Measurements from ENCODE around the gene FITM1. TPM values are rescaled to one million over a fixed set of nuclear protein-coding genes. Genes with fewer than 3 reads are reported as not detected.

FITM1 gene
- total and polyA plus RNA-seq, 4 experiments from 2014 or later = 0.69 to 4.2 (median 2.0) TPM

DNA sequence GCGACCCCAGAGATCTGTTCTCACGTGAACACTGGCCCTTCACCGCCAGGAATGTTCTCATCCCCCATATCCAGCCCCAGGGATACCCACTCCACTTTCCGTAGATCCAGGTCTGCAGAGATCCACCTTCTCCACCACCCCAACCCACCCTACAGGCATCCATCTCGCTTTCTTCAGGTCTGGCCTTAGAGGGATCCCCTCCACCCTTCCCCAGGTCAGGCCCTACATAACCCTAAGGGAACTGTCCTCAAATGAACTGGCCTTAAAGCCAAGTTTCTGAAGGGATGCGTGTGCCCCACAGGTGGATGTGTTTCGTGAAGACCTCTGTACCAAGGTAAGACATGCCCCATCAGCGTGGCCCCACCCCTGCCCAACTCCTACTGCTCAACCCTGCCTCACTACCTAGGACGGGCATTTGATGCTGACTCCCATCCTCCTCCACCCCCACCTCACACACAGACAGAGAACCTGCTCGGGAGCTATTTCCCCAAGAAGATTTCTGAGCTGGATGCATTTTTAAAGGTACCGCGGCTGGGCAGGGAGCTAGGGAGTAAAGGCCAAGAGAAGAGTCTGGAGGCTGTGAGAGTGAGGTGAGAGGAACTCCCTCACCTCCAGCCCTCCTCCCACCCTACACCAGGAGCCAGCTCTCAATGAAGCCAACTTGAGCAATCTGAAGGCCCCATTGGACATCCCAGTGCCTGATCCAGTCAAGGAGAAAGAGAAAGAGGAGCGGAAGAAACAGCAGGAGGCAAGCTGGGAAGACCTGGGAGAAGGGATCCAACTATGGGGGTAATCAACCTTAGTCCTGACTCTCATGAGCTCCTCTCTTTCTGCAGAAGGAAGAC is 6.4 kb downstream of the FITM1 start:
- peak overlapping the region; percentile 84 for H3K27ac ChIP-seq (ENCODE audit: low read depth, low read length)
- POLR2A ChIA-PET (ENCODE audit: partially characterized antibody) = interaction anchor here (0.6 to 16.1 kb wide), 23 partner anchors 9 to 674 kb away, joined by 3 to 347 read pairs (median 14); partner anchors contain the start of genes CARMIL3, CBLN3, CHMP4A and DCAF11
- peaks cover 56% of the 10 kb centered on the region for H3K4me1 ChIP-seq (ENCODE audit: insufficient read depth, low read length)
- intact Hi-C loops (cut with micrococcal nuclease) = loop anchor here (1.0 to 2.0 kb wide), 4 partner anchors 10 to 580 kb away; partner anchors contain the start of genes DCAF11, IRF9, NRL and RNF31
- Mint-ChIP-seq H3K27me3 (no peaks in the 10 kb centered on the region), H3K4me1 (peaks cover 34 to 75% (median 53%) of the 10 kb centered on the region in 4 donors), H3K36me3 (peaks cover 23 to 42% of the 10 kb centered on the region in 2 donors), H3K4me3 (peak overlapping the region; percentile 87 to 94 (median 92)), H3K27ac (peak overlapping the region; percentile 88 to 94 (median 91)), H3K9me3 (peaks cover 0 to 4% (median 0%) of the 10 kb centered on the region in 8 donors)
- no peak for DNase-seq
- H3K9me3 ChIP-seq (ENCODE audit: control insufficient read depth in 1 of 2, low read length in 2 of 2) = no peaks in the 10 kb centered on the region
- H3K36me3 ChIP-seq (ENCODE audit: insufficient read depth, low read length) = peaks cover 22% of the 10 kb centered on the region
- CTCF ChIA-PET (ENCODE audit: partially characterized antibody) = interaction anchor here (0.7 to 6.4 kb wide), 11 partner anchors 9 to 197 kb away, joined by 3 to 53 read pairs (median 7); partner anchors contain the start of genes DCAF11, IRF9, NRL and PSME2
- no peaks in the 10 kb centered on the region for H3K27me3 ChIP-seq (ENCODE audit: insufficient read depth, low read length)
- H3K4me3 ChIP-seq (ENCODE audit: low read length in 2 of 2) = peak overlapping the region; percentile 30 to 87

DNA sequence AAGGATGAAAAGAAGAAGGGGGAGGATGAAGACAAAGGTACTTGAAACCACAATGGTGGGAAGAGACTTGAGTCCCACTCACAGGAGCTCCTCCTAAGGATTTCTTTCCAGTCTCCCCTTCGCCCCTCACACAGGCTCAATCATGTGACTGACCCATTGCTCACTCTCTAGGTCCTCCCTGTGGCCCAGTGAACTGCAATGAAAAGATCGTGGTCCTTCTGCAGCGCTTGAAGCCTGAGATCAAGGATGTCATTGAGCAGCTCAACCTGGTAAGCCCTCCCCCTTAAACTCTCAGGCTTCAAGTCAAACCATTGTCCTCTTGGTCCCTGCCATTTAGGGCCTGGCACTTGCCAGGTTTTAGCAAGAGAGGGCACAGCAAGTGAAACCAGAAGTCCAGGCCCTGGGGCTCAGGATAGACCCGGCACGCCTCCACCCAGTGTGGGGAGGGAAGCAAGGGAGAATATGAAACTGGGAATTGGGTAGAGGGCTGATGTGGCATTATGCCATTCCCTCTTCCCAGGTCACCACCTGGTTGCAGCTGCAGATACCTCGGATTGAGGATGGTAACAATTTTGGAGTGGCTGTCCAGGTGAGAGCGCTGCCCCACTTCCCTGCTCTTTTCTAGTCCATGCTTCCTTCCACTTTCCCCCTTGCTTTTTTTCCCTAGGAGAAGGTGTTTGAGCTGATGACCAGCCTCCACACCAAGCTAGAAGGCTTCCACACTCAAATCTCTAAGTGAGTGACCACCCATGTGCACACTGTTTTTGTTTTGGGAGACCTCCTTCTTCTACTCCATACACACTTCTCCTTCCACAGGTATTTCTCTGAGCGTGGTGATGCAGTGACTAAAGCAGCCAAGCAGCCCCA is 7.3 kb downstream of the FITM1 start:
- Histone ChIP-seq H3K9me3 (ENCODE audit: control insufficient read depth in 1 of 2, low read length in 2 of 2) (no peaks in the 10 kb centered on the region), H3K27me3 (ENCODE audit: insufficient read depth, low read length) (no peaks in the 10 kb centered on the region), H3K4me1 (ENCODE audit: insufficient read depth, low read length) (peaks cover 56% of the 10 kb centered on the region), H3K36me3 (ENCODE audit: insufficient read depth, low read length) (peaks cover 24% of the 10 kb centered on the region), H3K27ac (ENCODE audit: low read depth, low read length) (peak overlapping the region; percentile 84), H3K4me3 (ENCODE audit: low read length in 2 of 2) (no peak overlapping the region)
- Mint-ChIP-seq H3K4me1 (peaks cover 31 to 72% (median 51%) of the 10 kb centered on the region in 4 donors), H3K27ac (peak overlapping the region; percentile 63 to 94 (median 91)), H3K4me3 (peak overlapping the region; percentile 36 to 94 (median 91)), H3K36me3 (peaks cover 23 to 43% of the 10 kb centered on the region in 2 donors), H3K9me3 (peaks cover 0 to 2% (median 0%) of the 10 kb centered on the region in 8 donors), H3K27me3 (no peaks in the 10 kb centered on the region)
- no peak for DNase-seq
- CTCF ChIA-PET (ENCODE audit: partially characterized antibody) = interaction anchor here (0.7 to 6.4 kb wide), 7 partner anchors 8 to 294 kb away, joined by 3 to 53 read pairs (median 8); partner anchors contain the start of genes DCAF11, IRF9, NRL and PSME2
- POLR2A ChIA-PET (ENCODE audit: partially characterized antibody) = interaction anchor here (0.6 to 16.1 kb wide), 17 partner anchors 8 to 673 kb away, joined by 3 to 347 read pairs (median 20); partner anchors contain the start of genes CBLN3, CHMP4A, DCAF11 and IPO4
- intact Hi-C loops (cut with micrococcal nuclease) = loop anchor here (2.0 kb wide), 1 partner anchor 581 kb away; the partner anchor contains the start of gene THTPA

DNA sequence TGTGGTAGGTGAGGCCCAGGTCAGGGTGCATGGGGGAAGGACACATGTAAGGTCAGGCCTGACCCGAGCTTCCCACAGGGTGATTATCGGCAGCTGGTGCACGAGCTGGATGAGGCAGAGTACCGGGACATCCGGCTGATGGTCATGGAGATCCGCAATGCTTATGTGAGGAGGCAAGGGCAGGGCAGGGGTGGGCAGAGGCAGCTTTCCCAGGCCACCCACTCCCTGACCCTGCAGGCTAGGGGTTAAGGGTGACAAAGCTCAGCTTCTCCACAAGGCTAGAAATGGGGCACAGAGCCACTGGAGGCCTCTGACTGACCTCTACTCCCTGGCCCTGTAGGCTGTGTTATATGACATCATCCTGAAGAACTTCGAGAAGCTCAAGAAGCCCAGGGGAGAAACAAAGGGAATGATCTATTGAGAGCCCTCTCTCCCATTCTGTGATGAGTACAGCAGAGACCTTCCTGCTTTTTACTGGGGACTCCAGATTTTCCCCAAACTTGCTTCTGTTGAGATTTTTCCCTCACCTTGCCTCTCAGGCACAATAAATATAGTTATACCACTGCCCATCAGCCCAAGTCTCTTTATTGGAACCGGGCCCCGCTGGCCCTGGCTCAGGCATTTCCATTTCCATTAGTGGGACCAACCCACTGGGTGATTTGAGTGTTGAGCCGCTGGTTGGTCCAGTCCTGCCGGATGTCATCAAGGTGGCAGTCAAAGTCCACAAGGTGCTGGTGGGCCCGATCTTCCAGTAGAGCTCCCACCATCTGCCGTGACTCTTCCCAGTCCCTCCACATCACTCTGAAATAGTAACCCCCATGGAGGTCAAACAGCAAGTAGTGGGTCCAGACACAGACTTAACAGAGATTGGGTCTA is 8.2 kb downstream of the FITM1 start:
- peaks cover 32% of the 10 kb centered on the region for H3K36me3 ChIP-seq (ENCODE audit: insufficient read depth, low read length)
- intact Hi-C loops (cut with micrococcal nuclease) = no loop called here
- H3K9me3 Mint-ChIP-seq = peaks cover 0 to 2% (median 0%) of the 10 kb centered on the region in 8 donors
- no peak overlapping the region for H3K4me3 ChIP-seq (ENCODE audit: low read length in 2 of 2)
- no peaks in the 10 kb centered on the region for H3K9me3 ChIP-seq (ENCODE audit: control insufficient read depth in 1 of 2, low read length in 2 of 2)
- peak overlapping the region; percentile 84 for H3K27ac ChIP-seq (ENCODE audit: low read depth, low read length)
- H3K27me3 Mint-ChIP-seq = no peaks in the 10 kb centered on the region
- peak overlapping the region; percentile 48 to 94 (median 72) for H3K4me3 Mint-ChIP-seq
- POLR2A ChIA-PET (ENCODE audit: partially characterized antibody) = interaction anchor here (0.7 to 16.1 kb wide), 14 partner anchors 8 to 293 kb away, joined by 3 to 347 read pairs (median 20); partner anchors contain the start of genes CHMP4A, DCAF11, IRF9 and NRL
- H3K27me3 ChIP-seq (ENCODE audit: insufficient read depth, low read length) = no peaks in the 10 kb centered on the region
- peak overlapping the region in 6 of 7 donors; percentile 15 to 94 (median 62) for H3K27ac Mint-ChIP-seq
- H3K36me3 Mint-ChIP-seq = peaks cover 23 to 52% of the 10 kb centered on the region in 2 donors
- CTCF ChIA-PET (ENCODE audit: partially characterized antibody) = interaction anchor here (1.3 to 6.4 kb wide), 4 partner anchors 8 to 293 kb away, joined by 3 to 53 read pairs (median 16); partner anchors contain the start of genes IRF9, PSME2 and RNF31
- peaks cover 33 to 75% (median 51%) of the 10 kb centered on the region in 4 donors for H3K4me1 Mint-ChIP-seq
- no peak for DNase-seq
- H3K4me1 ChIP-seq (ENCODE audit: insufficient read depth, low read length) = peaks cover 59% of the 10 kb centered on the region

DNA sequence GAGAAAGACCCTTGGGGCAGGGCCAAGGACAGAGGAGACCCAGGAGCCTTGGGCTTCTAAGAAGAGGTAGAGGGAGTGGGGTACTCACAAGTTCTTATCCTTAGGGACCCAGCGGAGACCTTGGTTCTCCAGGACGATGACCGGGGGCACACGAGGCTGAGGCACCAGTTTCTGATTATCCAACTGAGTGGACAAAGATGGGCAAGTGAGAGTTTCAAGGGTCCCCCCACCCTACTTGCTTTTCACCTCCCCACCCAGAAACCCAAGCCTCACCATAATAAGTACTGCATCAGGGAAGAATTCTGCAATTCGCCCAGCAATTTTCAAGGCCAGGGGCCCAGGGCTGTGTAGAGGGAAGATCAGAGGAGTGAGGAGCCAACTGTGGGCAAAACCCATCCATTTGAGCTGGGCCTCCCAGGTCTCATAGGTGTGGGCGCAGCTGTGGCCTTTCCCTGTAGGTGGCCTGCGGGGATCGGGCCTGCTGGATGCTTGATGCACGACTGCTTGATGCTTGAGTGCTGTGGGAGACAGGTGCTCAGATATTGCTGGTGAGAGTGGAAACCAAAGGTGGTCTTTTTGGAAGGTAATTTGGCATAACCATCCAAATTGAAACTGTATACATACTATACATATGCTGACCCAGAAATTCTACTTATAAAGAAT is 8.9 kb downstream of the FITM1 start:
- Mint-ChIP-seq H3K4me3 (peak overlapping the region; percentile 49 to 94 (median 72)), H3K9me3 (peaks cover 0 to 2% (median 0%) of the 10 kb centered on the region in 8 donors), H3K27me3 (no peaks in the 10 kb centered on the region), H3K36me3 (peaks cover 27 to 55% of the 10 kb centered on the region in 2 donors), H3K4me1 (peaks cover 35 to 83% (median 54%) of the 10 kb centered on the region in 4 donors), H3K27ac (peak overlapping the region in 6 of 7 donors; percentile 52 to 94 (median 69))
- H3K4me1 ChIP-seq (ENCODE audit: insufficient read depth, low read length) = peaks cover 62% of the 10 kb centered on the region
- peak in 1 of 5 donors; percentile 58 for DNase-seq
- no peaks in the 10 kb centered on the region for H3K9me3 ChIP-seq (ENCODE audit: control insufficient read depth in 1 of 2, low read length in 2 of 2)
- CTCF ChIA-PET (ENCODE audit: partially characterized antibody) = interaction anchor here (1.1 to 6.4 kb wide), 5 partner anchors 21 to 292 kb away, joined by 3 to 53 read pairs (median 8); partner anchors contain the start of gene IRF9
- peaks cover 40% of the 10 kb centered on the region for H3K36me3 ChIP-seq (ENCODE audit: insufficient read depth, low read length)
- H3K4me3 ChIP-seq (ENCODE audit: low read length in 2 of 2) = no peak overlapping the region
- intact Hi-C loops (cut with micrococcal nuclease) = no loop called here
- no peaks in the 10 kb centered on the region for H3K27me3 ChIP-seq (ENCODE audit: insufficient read depth, low read length)
- POLR2A ChIA-PET (ENCODE audit: partially characterized antibody) = interaction anchor here (0.7 to 16.1 kb wide), 7 partner anchors 7 to 292 kb away, joined by 4 to 347 read pairs (median 16); partner anchors contain the start of genes DCAF11, IRF9, NRL and PSME2
- peak overlapping the region; percentile 29 for H3K27ac ChIP-seq (ENCODE audit: low read depth, low read length)

- ChIA-PET POLR2A (ENCODE audit: partially characterized antibody) (interaction anchor here (0.6 to 16.1 kb wide), 23 partner anchors 9 to 170 kb away, joined by 3 to 347 read pairs (median 4); partner anchors contain the start of genes CHMP4A, DCAF11, IPO4 and IRF9), CTCF (ENCODE audit: partially characterized antibody) (interaction anchor here (0.9 to 2.2 kb wide), 10 partner anchors 9 to 290 kb away, joined by 3 to 19 read pairs (median 4); partner anchors contain the start of genes DCAF11, IRF9, NRL and TINF2)
- Histone ChIP-seq H3K9me3 (ENCODE audit: control insufficient read depth in 1 of 2, low read length in 2 of 2) (no peaks in the 10 kb centered on the region), H3K36me3 (ENCODE audit: insufficient read depth, low read length) (peaks cover 50% of the 10 kb centered on the region), H3K27me3 (ENCODE audit: insufficient read depth, low read length) (no peaks in the 10 kb centered on the region), H3K27ac (ENCODE audit: low read depth, low read length) (peak within 1 kb of the TSS; percentile 77), H3K4me1 (ENCODE audit: insufficient read depth, low read length) (peaks cover 74% of the 10 kb centered on the region), H3K4me3 (ENCODE audit: low read length in 2 of 2) (peak within 1 kb of the TSS; percentile 83 to 91)
- intact Hi-C loops (cut with micrococcal nuclease) = loop anchor here (1.0 to 10.0 kb wide), 5 partner anchors 20 to 92 kb away; partner anchors contain the start of genes CHMP4A, DCAF11, GMPR2 and IRF9
- no peaks in the 10 kb centered on the region for H3K27me3 Mint-ChIP-seq
- H3K36me3 Mint-ChIP-seq = peaks cover 28 to 67% of the 10 kb centered on the region in 2 donors
- H3K9me3 Mint-ChIP-seq = peaks cover 0 to 2% (median 0%) of the 10 kb centered on the region in 8 donors
- H3K27ac Mint-ChIP-seq = peak within 1 kb of the TSS; percentile 76 to 95 (median 94)
- peak; percentile 98 to 100 (median 99) for DNase-seq
- H3K4me1 Mint-ChIP-seq = peaks cover 38 to 94% (median 61%) of the 10 kb centered on the region in 4 donors
- peak within 1 kb of the TSS; percentile 85 to 97 (median 94) for H3K4me3 Mint-ChIP-seq
Observed at GRCh38 chr14:24141097-24141880, 10.8 kb downstream of the FITM1 start, which contains the start of gene EMC9. EMC9 (minus strand) TSS chr14:24141591; CDS start chr14:24141304, 287 bp downstream.

All from CD4-positive, alpha-beta memory T cell (primary cell).